Calu3 (cell line): ENCODE results near the gene NRP2. TPM values are rescaled to one million over a fixed set of nuclear protein-coding genes. Genes with fewer than 3 reads are reported as not detected.

Source experiments
- BruUV-seq: library from RNA; stranded (reverse); fragments of 400-500 nt; replicated peaks from 2 replicates; lab custom pipeline; 2021; lab: Mats Ljungman, UMichigan
- CTCF ChIA-PET: fragments of 300-600 bp; sonication (Branson Sonifier 250); formaldehyde crosslinking; loops from one replicate; lab custom pipeline; 2022; ENCODE audit warnings: antibody characterized with exemption; lab: Charles Lee
- DNase-seq: peaks from one replicate; pipeline ENCODE4 v3.0.0; 2022
- H3K27ac Mint-ChIP-seq: one replicate; pipeline ENCODE4 v1.8.0; 2022; ENCODE audit warnings: mixed read lengths; ENCODE audit not compliant: unreplicated experiment
- H3K27me3 Mint-ChIP-seq: one replicate; pipeline ENCODE4 v1.8.0; 2022; ENCODE audit warnings: mixed read lengths; ENCODE audit not compliant: unreplicated experiment
- H3K36me3 Mint-ChIP-seq: one replicate; pipeline ENCODE4 v1.8.0; 2022; ENCODE audit warnings: mild to moderate bottlenecking, moderate library complexity, mixed read lengths; ENCODE audit not compliant: insufficient read depth, unreplicated experiment
- H3K4me1 Mint-ChIP-seq: one replicate; pipeline ENCODE4 v1.8.0; 2022; ENCODE audit warnings: mild to moderate bottlenecking, low read depth, mixed read lengths; ENCODE audit not compliant: unreplicated experiment
- H3K4me3 Mint-ChIP-seq: one replicate; pipeline ENCODE4 v1.8.0; 2022; ENCODE audit warnings: mild to moderate bottlenecking, low read depth, moderate library complexity, mixed read lengths; ENCODE audit not compliant: unreplicated experiment
- H3K9me3 Mint-ChIP-seq: one replicate; pipeline ENCODE4 v1.8.0; 2022; ENCODE audit warnings: low read depth, mixed read lengths; ENCODE audit not compliant: unreplicated experiment
- CTCF ChIP-seq: fragments of 200-600 bp; IDR thresholded peaks from one replicate; pipeline ENCODE4 v1.8.0; 2022; ENCODE audit warnings: antibody characterized with exemption; ENCODE audit not compliant: unreplicated experiment
- intact Hi-C: fragments of 100-400 bp; cut with micrococcal nuclease; formaldehyde crosslinking; loops from one replicate; pipeline ENCODE4 v1.10.0; 2022; ENCODE audit not compliant: unreplicated experiment
- total RNA-seq: library from RNA; stranded (reverse); gene quantifications from 2 replicates; pipeline ENCODE4 v1.2.3, GENCODE V29; 2022

The NRP2 gene
- total RNA-seq, 1 experiment from 2014 or later = 19.9 TPM

- Mint-ChIP-seq H3K27me3 (no peaks in the 10 kb centered on the region), H3K4me1 (no peaks in the 10 kb centered on the region), H3K9me3 (no peaks in the 10 kb centered on the region), H3K4me3 (no peak overlapping the region), H3K36me3 (no peaks in the 10 kb centered on the region), H3K27ac (no peak overlapping the region)
- no TSS peak for BruUV-seq
- CTCF ChIA-PET = interaction anchor here (0.7 kb wide), 1 partner anchor 188 kb away, joined by 3 read pairs; no protein-coding TSS in a partner anchor
- TF ChIP-seq CTCF = no peak
- intact Hi-C loops = no loop called here
- DNase-seq = no peak
Observed at GRCh38 chr2:205800224-205800623, 117.9 kb downstream of the NRP2 start.

GRCh38 chr2:205800773-205801172 is 118.5 kb downstream of the NRP2 start:
- intact Hi-C loops = no loop called here
- CTCF ChIA-PET = interaction anchor here (0.7 to 0.8 kb wide), 2 partner anchors 187 to 1565 kb away, joined by 3 to 5 read pairs; no protein-coding TSS in a partner anchor
- no peak for DNase-seq
- H3K9me3 Mint-ChIP-seq = no peaks in the 10 kb centered on the region
- BruUV-seq = no TSS peak
- H3K4me3 Mint-ChIP-seq = no peak overlapping the region
- H3K27me3 Mint-ChIP-seq = no peaks in the 10 kb centered on the region
- no peaks in the 10 kb centered on the region for H3K36me3 Mint-ChIP-seq
- no peak overlapping the region for H3K27ac Mint-ChIP-seq
- TF ChIP-seq CTCF = no peak
- peaks cover 4% of the 10 kb centered on the region for H3K4me1 Mint-ChIP-seq

GRCh38 chr2:205802065-205802464 is 119.8 kb downstream of the NRP2 start:
- Mint-ChIP-seq H3K4me1 (peaks cover 17% of the 10 kb centered on the region), H3K36me3 (no peaks in the 10 kb centered on the region), H3K27me3 (no peaks in the 10 kb centered on the region), H3K4me3 (no peak overlapping the region), H3K27ac (no peak overlapping the region), H3K9me3 (no peaks in the 10 kb centered on the region)
- no TSS peak for BruUV-seq
- CTCF ChIA-PET = no interaction called here
- no peak for TF ChIP-seq CTCF
- intact Hi-C loops = no loop called here
- DNase-seq = no peak

GRCh38 chr2:205802941-205803340 is 120.6 kb downstream of the NRP2 start:
- intact Hi-C loops = no loop called here
- no peaks in the 10 kb centered on the region for H3K27me3 Mint-ChIP-seq
- peaks cover 17% of the 10 kb centered on the region for H3K4me1 Mint-ChIP-seq
- H3K9me3 Mint-ChIP-seq = no peaks in the 10 kb centered on the region
- H3K4me3 Mint-ChIP-seq = no peak overlapping the region
- CTCF ChIA-PET = no interaction called here
- no peaks in the 10 kb centered on the region for H3K36me3 Mint-ChIP-seq
- no peak for TF ChIP-seq CTCF
- DNase-seq = no peak
- H3K27ac Mint-ChIP-seq = no peak overlapping the region
- no TSS peak for BruUV-seq
